Measurements from ENCODE around the gene LZTS3.
"Not testable (repeated sequence)": the region's sequence is repeated elsewhere in the genome, so short reads cannot be mapped to it uniquely, and the experiment has no call there.

The LZTS3 gene

GRCh38 chr20:3172933-3173609, at the start of gene LZTS3:
Gene LZTS3 (minus strand): TSS chr20:3173549. CDS start chr20:3167163, 6,386 bp downstream.
- no peak for DNase-seq (ENCODE audit: low read depth, low spot score)

- DNase-seq (ENCODE audit: low read depth, low spot score): no peak
These were observed 48.3 kb upstream of the LZTS3 start for GRCh38 chr20:3221398-3222226.

DNA sequence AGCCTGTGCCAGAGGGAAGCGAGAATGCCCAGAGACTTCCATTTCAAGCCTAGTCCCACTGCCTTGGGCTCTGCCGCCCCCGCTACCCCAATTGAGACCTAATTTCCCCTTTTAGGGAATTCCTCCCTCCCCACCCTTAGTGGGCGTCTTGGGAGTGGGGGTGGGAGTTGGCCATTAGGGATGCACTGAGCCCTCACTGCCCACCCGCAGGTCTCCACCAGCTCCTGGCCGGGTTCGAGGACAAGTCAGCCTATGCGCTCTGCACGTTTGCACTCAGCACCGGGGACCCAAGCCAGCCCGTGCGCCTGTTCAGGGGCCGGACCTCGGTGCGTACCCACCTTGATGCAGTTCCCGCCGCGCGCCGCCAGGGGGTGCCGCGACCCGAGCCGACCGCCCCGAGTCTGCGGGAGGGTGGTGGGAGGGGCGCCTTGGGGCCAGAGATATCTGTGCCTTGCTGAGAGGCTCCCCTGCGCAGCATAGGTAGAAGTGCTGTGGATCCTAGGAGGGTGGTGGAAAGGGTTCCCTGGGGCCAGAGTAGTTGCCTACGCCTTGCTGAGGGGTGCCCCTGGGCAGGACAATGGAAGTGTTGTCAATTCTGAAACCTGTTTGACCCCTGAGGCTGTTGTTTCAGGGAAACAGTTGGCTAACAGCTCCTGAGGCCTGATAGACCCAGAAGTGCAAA, 45.1 kb upstream of the LZTS3 start:
- DNase-seq (ENCODE audit: low read depth, low spot score): no peak

GRCh38 chr20:3215359-3215917, 42.1 kb upstream of the LZTS3 start:
- DNase-seq (ENCODE audit: low read depth, low spot score): not testable (repeated sequence)

- DNase-seq (ENCODE audit: low read depth, low spot score): no peak
These were observed 39.9 kb upstream of the LZTS3 start for GRCh38 chr20:3213226-3213625.

DNA sequence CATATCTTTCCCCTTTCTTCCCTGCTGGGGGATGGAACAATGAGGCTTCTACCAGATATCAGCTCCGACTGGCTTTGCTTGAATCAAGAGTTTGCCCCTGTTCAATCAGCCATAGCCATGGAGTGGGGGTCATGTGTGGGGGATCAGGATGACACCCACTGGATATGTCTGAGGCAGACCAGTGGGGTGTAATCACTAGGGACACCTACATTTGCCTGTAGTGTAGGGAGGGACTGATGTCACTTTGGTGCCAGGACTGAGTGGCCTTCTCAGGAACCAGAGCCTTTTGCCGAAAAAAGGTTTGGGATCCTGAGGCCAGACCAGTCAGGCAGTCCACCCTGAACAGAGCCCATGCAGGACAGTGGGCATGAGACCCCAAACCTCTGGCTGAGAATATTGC, 37.0 kb upstream of the LZTS3 start:
- DNase-seq (ENCODE audit: low read depth, low spot score): no peak

- DNase-seq (ENCODE audit: low read depth, low spot score): no peak
These were observed 36.6 kb upstream of the LZTS3 start for GRCh38 chr20:3209946-3210317.

DNA sequence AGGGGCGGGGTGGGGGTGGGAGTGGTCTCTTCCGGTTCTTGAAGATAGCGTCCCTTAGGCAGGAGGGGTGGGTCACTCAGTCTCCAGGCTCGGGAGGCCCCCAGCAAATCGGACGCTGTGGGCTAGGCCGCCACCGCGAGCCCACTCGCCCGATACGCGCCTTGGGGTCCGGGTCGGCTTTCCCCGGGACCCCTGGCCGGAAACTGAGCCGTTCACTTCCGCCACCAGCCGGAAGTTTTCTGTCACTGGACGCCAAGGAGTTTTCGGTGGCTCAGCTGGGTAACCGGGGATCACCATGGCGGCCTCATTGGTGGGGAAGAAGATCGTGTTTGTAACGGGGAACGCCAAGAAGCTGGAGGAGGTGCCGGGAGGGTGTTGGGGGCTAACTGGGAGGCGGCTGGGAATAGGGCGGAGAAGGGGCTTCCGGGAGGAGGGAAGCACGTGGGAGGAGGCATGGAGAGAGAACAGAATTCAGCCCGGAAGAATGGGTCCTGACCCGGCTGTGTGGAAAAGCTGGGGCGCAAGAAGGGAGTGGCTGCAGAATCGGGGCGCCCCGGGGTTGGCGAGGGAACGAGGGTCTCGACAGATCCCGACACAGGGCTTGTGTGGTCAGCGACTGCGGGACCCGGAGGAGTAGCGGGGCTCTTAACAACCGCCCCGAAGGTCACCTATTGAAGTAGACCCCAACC, 36.1 kb upstream of the LZTS3 start, which contains the start of gene ITPA:
ITPA (plus strand) TSS at position 242 of the 689 bp plus-strand sequence; CDS start at position 296, 54 bp downstream.
- no peak for DNase-seq (ENCODE audit: low read depth, low spot score)

DNA sequence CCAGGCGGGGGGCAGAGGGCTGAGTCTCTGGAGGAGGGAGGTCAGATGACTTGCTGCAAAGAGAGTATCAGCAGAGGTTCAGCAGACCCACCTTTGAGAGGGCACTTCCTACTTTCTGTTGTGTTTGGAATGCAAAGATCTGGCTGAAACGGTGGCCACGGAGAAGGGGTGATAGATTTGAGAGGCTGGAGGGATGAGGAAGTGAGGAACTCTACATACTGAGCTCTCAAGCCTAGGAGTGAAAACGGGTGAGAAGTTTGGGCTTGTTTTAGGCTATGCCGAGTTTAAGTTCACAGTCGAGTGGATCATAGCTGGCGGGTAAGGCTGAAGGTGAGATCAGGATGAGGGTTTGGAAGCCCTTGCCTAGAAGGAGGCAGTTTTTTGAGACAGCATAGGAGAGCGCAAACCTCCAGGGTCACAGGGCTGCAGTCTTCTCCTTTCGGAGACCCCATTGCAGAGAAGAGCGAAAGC, 35.5 kb upstream of the LZTS3 start:
- DNase-seq (ENCODE audit: low read depth, low spot score): no peak

DNA sequence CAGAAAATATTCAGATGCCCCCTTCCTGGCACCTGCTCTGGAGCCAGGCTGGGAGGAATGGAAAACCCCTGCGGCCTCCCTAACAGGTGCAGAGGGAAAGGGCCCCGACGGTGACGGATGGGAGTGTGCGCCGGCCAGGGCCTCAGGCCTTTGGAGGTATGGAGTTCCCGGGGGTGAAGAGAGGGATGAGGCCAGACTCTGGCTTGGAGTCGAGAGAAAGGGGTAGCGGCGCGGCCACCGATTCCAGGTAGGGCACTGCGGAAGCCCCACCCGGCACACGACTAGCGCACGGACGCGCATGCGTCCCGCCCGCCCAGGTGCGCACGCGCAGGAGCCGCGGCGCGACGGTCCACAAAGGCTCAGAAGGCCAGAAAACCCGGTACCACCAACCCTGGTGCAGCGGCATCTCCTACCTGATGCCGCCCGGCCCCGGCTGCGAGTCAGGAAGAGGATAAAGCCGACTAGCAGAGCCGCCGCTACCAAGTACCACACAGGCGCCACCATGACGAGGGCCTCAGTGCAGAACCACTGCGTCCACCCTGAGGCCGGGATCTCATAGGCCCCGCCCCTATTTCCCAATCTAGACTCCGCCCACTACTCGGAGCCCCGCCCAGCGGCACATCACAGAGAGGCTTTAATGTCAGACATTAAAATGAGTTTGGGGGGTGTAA, 30.9 kb upstream of the LZTS3 start, which contains the start of gene DDRGK1:
DDRGK1 (minus strand) TSS at position 559 of the 671 bp plus-strand sequence; CDS start at position 504, 55 bp downstream.
- no peak for DNase-seq (ENCODE audit: low read depth, low spot score)

GRCh38 chr20:3203315-3204123, 30.2 kb upstream of the LZTS3 start:
- DNase-seq (ENCODE audit: low read depth, low spot score): no peak

- no peak for DNase-seq (ENCODE audit: low read depth, low spot score)
These were observed 29.6 kb upstream of the LZTS3 start for GRCh38 chr20:3202965-3203314.

- DNase-seq (ENCODE audit: low read depth, low spot score): no peak
These were observed 26.8 kb upstream of the LZTS3 start for GRCh38 chr20:3199976-3200755.

DNA sequence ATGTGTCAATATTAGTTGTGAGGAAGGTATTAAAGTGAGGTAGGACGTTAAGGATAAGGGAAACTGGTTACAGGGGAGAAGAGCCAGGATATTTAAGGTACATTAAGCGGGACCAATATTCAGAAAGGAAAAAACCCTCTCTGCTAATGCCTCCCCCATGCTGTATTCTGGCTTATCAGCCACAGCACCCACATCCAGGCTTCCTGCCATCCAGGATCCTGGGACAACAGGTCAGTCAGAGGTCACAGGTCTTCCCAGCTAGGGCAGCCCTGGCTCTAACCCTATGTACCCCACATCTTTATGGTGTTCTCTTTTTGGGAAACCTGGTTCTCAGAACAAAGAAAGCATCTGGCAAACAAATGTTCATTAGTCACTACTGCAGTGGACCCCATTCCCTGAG, 25.9 kb upstream of the LZTS3 start:
- DNase-seq (ENCODE audit: low read depth, low spot score): no peak

GRCh38 chr20:3195590-3196237, 22.4 kb upstream of the LZTS3 start:
- no peak for DNase-seq (ENCODE audit: low read depth, low spot score)

DNA sequence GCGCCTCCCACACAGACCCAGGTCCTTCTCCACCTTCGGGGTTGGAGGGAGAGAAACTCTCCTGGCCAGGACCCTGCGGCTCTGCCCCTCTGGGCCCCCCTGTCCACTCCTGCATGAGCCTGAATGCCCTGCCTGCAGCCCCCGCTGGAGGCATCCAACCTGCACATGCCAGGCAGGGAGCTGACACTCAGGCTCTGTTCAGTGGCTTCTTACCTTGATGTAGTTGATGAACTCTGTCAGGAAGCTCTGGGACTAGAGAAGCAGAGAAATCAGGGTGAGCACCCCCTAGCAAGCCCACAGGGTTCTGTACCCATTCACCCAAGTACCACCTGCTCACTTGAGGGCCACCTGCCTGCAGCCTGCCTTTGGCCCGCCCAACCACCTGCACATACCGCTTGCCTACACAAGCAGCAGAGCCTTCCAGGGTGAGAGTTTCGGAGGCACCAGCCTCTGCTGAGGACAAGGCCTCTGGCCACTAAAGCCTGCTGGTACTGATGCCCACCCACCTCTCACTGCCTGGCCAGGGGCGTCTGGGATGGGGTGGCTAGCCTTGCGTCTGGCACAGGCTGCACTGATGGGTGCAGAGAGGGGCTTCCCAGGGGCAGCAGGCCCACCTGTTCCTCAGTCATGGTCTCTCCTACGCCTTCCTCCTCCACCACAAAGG, 21.4 kb upstream of the LZTS3 start:
- DNase-seq (ENCODE audit: low read depth, low spot score): no peak

- no peak for DNase-seq (ENCODE audit: low read depth, low spot score)
These were observed 20.7 kb upstream of the LZTS3 start for GRCh38 chr20:3193806-3194616.

All from iPS DF 19.7 (cell line).